CD4-positive, alpha-beta T cell treated with Interleukin-6 at 100 ng/mL for 8 hours (primary cell): ENCODE results near the gene UTP25.
"Not testable (repeated sequence)": the region's sequence is repeated elsewhere in the genome, so short reads cannot be mapped to it uniquely, and the experiment has no call there.

Experiments used
- DNase-seq: peaks from one replicate; pipeline ENCODE4 v3.0.0-alpha.2; 2020; ENCODE audit warnings: mixed read lengths, low spot score

UTP25 gene

GRCh38 chr1:209873067-209873799 lies 45.5 kb downstream of the UTP25 start:
- no peak for DNase-seq

- DNase-seq: no peak
Measured at GRCh38 chr1:209875515-209875914, 47.7 kb downstream of the UTP25 start.

DNA sequence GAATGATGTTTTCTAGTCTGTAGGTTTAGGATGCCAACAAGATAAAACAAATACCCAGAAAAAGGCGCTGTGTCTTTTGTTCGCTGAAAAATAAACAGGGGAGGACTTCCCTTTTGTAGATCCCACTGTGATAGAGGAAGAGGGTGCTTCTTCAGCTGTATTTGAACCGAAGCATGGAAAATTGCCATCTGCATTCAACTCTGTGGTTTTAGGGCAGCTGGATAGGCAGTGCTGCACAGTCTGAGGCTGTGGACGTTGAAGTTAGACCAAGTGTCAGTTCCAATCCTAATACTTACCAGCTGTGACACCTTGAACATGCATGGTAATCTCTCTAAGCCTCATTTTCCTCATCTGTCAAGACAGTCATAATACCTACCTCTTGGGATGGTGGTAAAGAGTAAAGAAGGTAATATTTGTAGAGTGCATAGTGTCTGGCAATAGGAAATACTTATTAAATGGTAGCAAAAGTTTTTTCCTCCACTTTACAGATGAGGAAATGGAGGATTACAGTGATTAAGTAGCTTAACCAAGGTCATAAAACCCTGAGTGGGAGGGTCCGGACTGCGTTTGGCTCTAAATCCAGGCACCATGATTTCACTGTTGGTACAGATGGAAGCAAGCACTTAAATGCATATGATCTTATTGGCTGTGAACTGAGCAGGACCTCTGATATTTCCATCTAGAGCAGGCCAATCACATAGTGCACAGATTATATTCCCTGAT lies 48.5 kb downstream of the UTP25 start:
- DNase-seq: no peak

DNA sequence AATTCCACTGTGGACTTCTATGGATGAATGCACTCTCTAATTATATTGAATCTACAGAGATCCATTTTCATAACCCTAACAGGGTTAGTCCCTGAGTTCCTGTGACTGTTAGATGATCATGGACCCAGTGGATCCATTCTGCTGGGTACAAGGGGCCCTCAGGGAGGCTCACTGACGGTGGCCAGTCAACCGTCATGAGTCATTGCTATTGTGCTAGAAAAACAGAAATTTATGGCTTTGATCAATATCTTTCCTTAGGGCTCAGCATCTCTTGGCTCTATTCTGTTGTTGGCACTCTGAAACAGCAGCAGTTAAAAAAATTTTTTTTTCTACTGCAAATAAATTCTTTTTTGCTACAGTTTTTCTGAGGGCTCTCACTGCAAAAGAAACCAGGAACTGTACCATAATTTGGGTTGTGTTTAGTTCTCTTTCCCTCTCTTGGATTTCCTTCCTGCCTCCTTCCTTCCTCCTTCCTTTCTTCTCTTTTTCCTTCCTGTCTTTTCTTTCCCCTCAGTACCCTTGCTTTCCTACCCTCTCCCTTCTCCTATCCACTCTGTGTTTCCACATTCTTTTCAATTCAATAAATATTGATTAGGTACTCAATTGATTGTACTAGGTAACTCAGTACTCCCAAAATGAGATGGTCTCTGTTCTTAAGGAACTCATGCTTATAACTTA lies 49.5 kb downstream of the UTP25 start:
- no peak for DNase-seq

DNA sequence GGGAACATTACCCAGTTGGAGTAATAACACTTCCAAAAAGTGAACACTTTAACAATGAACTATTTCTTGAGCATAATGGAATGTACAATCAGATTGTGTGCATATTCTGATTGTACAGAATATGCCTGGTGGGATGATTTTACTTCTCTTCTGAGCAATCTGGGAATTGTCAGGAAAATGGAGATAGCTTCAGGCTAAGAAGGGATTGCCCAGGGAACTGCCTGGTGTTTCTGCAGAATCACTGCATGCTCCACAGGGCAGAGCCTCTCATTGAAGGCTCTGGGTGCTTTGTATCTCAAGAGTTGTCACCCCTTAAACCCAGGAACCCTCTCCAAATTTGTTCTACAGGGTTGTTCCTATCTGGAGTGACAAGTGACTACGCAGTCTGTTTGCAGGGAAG lies 51.2 kb downstream of the UTP25 start:
- DNase-seq: no peak

DNA sequence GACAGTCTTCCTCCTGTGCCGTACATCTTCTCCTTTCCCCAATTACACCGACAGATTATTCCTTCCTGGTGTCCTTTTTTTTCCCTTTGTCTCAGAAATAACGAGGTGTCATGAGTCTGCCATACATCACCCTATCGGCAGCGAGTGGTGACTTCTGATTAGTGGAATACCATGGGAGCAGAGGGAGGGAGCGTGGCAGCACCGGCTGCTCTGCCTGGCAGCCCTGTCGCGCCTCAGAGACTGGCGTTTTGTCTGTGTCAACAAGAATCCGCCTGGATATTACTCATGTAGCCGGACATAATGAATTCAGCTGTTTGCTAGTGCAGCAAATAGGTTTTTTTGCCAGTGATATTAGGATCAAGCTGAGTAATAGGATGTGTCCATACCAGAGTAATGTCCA lies 51.8 kb downstream of the UTP25 start:
- no peak for DNase-seq

GRCh38 chr1:209880031-209880430 lies 52.3 kb downstream of the UTP25 start:
- DNase-seq: no peak

- no peak for DNase-seq
Measured at GRCh38 chr1:209881619-209882018, 53.8 kb downstream of the UTP25 start.

GRCh38 chr1:209882286-209882685 lies 54.5 kb downstream of the UTP25 start:
- no peak for DNase-seq

DNA sequence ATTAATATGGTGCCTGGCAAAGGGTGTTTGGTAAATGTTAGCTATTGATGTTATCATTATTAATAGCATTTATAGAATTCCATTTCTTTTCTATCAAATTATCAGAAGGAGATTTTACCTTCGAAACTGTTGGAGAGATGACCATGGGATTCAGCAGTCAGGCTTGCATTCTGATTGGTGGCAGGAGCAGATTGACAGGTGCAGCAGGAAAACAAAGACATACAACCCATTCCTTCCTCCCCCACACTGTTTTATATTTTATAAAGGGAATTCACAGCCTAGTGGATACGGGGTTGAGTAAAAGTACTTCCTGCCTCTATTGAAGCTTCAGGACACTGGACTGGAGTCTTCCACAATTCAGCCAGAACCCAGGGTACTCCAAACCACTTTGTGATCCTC lies 55.2 kb downstream of the UTP25 start:
- DNase-seq: no peak

DNA sequence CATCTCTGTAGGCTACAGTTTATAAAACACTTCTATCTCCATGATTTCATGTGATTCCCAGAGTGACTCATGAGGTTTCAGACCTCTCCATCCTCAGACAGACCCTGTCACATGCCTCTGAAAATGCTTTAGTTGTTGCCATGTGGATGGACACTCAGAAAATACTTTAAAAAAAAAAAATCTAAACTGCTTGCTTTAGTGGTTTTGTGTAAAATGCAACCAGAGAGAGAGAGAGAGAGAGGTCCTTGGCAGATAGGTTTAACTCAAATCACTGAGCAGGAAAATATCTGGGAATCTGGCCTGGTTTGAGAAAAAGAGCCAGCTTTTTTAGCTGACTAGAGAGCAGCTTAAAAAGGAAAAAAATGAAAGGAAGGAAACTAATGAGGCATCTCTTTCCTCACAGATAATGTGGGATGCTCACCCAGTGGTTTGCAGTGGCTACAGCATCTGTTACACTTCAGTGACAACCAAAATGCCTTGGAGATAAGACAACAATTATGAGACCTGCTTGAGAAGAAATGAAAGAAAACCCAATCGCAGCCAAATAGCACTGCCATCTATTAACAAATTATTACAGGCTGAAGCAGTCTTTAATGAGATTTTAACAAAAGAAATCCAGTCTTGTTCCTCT lies 55.7 kb downstream of the UTP25 start:
- no peak for DNase-seq

GRCh38 chr1:209884249-209884648 lies 56.5 kb downstream of the UTP25 start:
- DNase-seq: no peak

DNA sequence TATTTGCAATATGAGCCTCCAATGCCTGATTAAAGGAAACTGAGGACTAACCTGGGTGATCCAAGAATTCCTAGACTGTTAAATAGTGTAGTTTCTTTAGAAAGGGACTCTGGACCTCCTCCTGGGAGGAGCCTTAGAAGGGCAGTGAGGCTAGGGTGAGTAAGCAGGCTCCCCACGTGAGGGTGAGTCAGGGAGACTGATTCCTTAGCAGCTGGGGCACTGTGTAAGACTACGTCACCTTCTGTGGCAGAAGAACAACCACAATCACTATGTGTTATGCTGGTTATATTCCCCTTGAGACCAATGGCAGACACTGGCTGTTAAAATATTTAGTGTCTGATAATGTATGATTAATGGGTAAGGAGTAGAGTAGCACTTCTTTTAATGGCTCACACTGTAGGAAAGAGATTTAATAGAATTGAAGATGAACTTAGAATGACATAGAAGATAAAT lies 56.9 kb downstream of the UTP25 start:
- no peak for DNase-seq

- no peak for DNase-seq
Measured at GRCh38 chr1:209885403-209886218, 57.8 kb downstream of the UTP25 start.

DNA sequence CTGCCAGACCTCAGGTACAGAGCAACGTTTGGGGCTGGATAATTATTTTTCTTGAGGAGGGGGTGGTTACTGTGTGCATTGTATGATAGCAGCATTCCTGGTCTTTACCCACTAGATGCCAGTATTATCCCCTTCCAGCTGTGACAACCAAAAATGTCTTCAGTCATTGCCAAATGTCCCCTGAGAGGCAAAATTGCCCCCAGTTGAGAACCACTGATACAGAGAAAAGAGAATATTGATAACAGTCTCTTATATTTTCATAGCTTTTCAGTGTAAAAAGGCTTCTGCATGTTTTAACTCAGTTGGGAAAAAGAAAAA lies 58.4 kb downstream of the UTP25 start:
- no peak for DNase-seq

- not testable (repeated sequence) for DNase-seq
Measured at GRCh38 chr1:209888291-209889076, 60.7 kb downstream of the UTP25 start.

DNA sequence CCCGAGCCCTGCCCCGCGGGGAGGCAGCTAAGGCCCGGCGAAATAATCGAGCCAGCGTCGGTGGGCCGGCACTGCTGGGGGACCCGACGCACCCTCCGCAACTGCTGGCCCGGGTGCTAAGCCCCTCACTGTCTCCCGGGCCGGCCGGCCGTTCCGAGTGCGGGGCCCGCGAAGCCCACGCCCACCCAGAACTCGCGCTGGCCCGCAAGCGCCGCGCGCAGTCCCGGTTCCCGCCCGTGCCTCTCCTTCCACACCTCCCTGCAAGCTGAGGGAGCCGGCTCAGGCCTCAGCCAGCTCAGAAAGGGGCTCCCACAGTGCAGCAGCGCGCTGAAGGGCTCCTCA lies 61.3 kb downstream of the UTP25 start:
- no peak for DNase-seq

- DNase-seq: no peak
Measured at GRCh38 chr1:209890641-209891330, 63.0 kb downstream of the UTP25 start.

GRCh38 chr1:209893751-209894150 lies 66.0 kb downstream of the UTP25 start:
- no peak for DNase-seq

GRCh38 chr1:209895709-209896108 lies 67.9 kb downstream of the UTP25 start:
- DNase-seq: no peak

- DNase-seq: no peak
Measured at GRCh38 chr1:209896346-209896745, 68.6 kb downstream of the UTP25 start.
